Frontal cortex (tissue), 4 donors: ENCODE measurements around the gene PDE4D. TPM values are rescaled to one million over a fixed set of nuclear protein-coding genes. Genes with fewer than 3 reads are reported as not detected.

Experiments used
- DNase-seq, 2 donors: peaks; one replicate each; pipeline ENCODE4 v3.0.0; 2012; ENCODE audit warnings: low spot score in 2 of 2
- FAIRE-seq: peaks from 2 replicates; lab custom pipeline; 2012; peaks lifted over from hg19 to GRCh38; lab: Jason Lieb, UNC
- total RNA-seq: library from RNA; depleted of rRNA; stranded (reverse); fragments of >200 nt; gene quantifications from one replicate; pipeline ENCODE4 v1.2.3, GENCODE V29; 2014
- donor health status: control.
- donor health status: control.
- donor health status: control.

Gene PDE4D
- total RNA-seq, 1 donor from 2014 or later: 210 TPM

GRCh38 chr5:59628062-59628828, 265.3 kb downstream of the PDE4D start:
- no peak for FAIRE-seq
- DNase-seq: no peak

- DNase-seq (no peak), FAIRE-seq (no peak)
Observed at GRCh38 chr5:59624898-59625297, 268.6 kb downstream of the PDE4D start.

- FAIRE-seq (no peak), DNase-seq (no peak)
Observed at GRCh38 chr5:59622848-59623247, 270.7 kb downstream of the PDE4D start.

- FAIRE-seq (no peak), DNase-seq (no peak)
Observed at GRCh38 chr5:59621477-59621876, 272.0 kb downstream of the PDE4D start.

GRCh38 chr5:59620535-59621212, 272.9 kb downstream of the PDE4D start:
- DNase-seq (no peak), FAIRE-seq (no peak)

- FAIRE-seq: no peak
- no peak for DNase-seq
Observed at GRCh38 chr5:59618644-59619043, 274.9 kb downstream of the PDE4D start.

GRCh38 chr5:59617186-59617771, 276.2 kb downstream of the PDE4D start:
- DNase-seq (no peak), FAIRE-seq (no peak)

GRCh38 chr5:59616413-59616812, 277.1 kb downstream of the PDE4D start:
- DNase-seq (no peak), FAIRE-seq (no peak)

- FAIRE-seq (no peak), DNase-seq (no peak)
Observed at GRCh38 chr5:59615272-59615671, 278.3 kb downstream of the PDE4D start.

GRCh38 chr5:59609501-59610265, 283.8 kb downstream of the PDE4D start:
- FAIRE-seq (no peak), DNase-seq (no peak)

- no peak for DNase-seq
- FAIRE-seq: no peak
Observed at GRCh38 chr5:59608745-59609144, 284.8 kb downstream of the PDE4D start.

- FAIRE-seq: no peak
- DNase-seq: no peak
Observed at GRCh38 chr5:59607138-59607765, 286.3 kb downstream of the PDE4D start.

- FAIRE-seq (no peak), DNase-seq (no peak)
Observed at GRCh38 chr5:59605915-59606314, 287.6 kb downstream of the PDE4D start.

GRCh38 chr5:59604111-59604510, 289.4 kb downstream of the PDE4D start:
- no peak for FAIRE-seq
- DNase-seq: no peak

GRCh38 chr5:59600998-59601397, 292.5 kb downstream of the PDE4D start:
- FAIRE-seq (no peak), DNase-seq (no peak)

GRCh38 chr5:59600153-59600552, 293.4 kb downstream of the PDE4D start:
- FAIRE-seq (no peak), DNase-seq (no peak)

- FAIRE-seq (no peak), DNase-seq (no peak)
Observed at GRCh38 chr5:59599729-59600128, 293.8 kb downstream of the PDE4D start.

GRCh38 chr5:59598547-59598874, 295.0 kb downstream of the PDE4D start:
- FAIRE-seq: no peak
- DNase-seq: no peak

GRCh38 chr5:59597690-59598546, 295.6 kb downstream of the PDE4D start:
- DNase-seq (no peak), FAIRE-seq (no peak)
